Mesodermal cell (in vitro differentiated cells): Measurements from ENCODE around the gene MVD. TPM values are rescaled to one million over a fixed set of nuclear protein-coding genes. Genes with fewer than 3 reads are reported as not detected.

ENCODE experiments used
- H3K27ac ChIP-seq: 2 replicates; pipeline ENCODE4 v1.7.0; 2013; ENCODE audit warnings: mild to moderate bottlenecking, low read depth, low read length, moderate library complexity; ENCODE audit not compliant: severe bottlenecking
- H3K36me3 ChIP-seq: 2 replicates; pipeline ENCODE4 v1.7.1; 2013; ENCODE audit warnings: mild to moderate bottlenecking, low read length, moderate library complexity; ENCODE audit not compliant: control insufficient read depth, insufficient read depth
- H3K4me1 ChIP-seq: one replicate; pipeline ENCODE4 v1.7.1; 2013; ENCODE audit warnings: mild to moderate bottlenecking, low read length; ENCODE audit not compliant: insufficient read depth, control insufficient read depth, poor library complexity, severe bottlenecking
- H3K4me3 ChIP-seq: 2 replicates; pipeline ENCODE4 v1.7.0; 2013; ENCODE audit warnings: low read length, control low read depth, mild to moderate bottlenecking; ENCODE audit not compliant: insufficient read depth, poor library complexity, severe bottlenecking; ENCODE audit errors: extremely low read depth
- H3K9me3 ChIP-seq: 2 replicates; pipeline ENCODE4 v1.7.1; 2013; ENCODE audit warnings: mild to moderate bottlenecking, low read length, moderate library complexity; ENCODE audit not compliant: control insufficient read depth
- WGBS, 2 experiments: methylation state at CpG; one replicate each; pipeline ENCODE4 v1.1.5; 2013; ENCODE audit warnings: missing lambda C conversion rate in 2 of 2; ENCODE audit not compliant: insufficient coverage in 2 of 2; 5-methylcytosine and 5-hydroxymethylcytosine counted together
- polyA plus RNA-seq, 2 experiments: library from polyadenylated mRNA; stranded (reverse); fragments of 50-300 nt; gene quantifications; one replicate each; pipeline ENCODE4 v1.2.3, GENCODE V29; 2013

MVD gene, protein sequence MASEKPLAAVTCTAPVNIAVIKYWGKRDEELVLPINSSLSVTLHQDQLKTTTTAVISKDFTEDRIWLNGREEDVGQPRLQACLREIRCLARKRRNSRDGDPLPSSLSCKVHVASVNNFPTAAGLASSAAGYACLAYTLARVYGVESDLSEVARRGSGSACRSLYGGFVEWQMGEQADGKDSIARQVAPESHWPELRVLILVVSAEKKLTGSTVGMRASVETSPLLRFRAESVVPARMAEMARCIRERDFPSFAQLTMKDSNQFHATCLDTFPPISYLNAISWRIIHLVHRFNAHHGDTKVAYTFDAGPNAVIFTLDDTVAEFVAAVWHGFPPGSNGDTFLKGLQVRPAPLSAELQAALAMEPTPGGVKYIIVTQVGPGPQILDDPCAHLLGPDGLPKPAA
- 130 TPM for polyA plus RNA-seq (2013, experiment 1 of 2)
- 117 TPM for polyA plus RNA-seq (2013, experiment 2 of 2)

DNA sequence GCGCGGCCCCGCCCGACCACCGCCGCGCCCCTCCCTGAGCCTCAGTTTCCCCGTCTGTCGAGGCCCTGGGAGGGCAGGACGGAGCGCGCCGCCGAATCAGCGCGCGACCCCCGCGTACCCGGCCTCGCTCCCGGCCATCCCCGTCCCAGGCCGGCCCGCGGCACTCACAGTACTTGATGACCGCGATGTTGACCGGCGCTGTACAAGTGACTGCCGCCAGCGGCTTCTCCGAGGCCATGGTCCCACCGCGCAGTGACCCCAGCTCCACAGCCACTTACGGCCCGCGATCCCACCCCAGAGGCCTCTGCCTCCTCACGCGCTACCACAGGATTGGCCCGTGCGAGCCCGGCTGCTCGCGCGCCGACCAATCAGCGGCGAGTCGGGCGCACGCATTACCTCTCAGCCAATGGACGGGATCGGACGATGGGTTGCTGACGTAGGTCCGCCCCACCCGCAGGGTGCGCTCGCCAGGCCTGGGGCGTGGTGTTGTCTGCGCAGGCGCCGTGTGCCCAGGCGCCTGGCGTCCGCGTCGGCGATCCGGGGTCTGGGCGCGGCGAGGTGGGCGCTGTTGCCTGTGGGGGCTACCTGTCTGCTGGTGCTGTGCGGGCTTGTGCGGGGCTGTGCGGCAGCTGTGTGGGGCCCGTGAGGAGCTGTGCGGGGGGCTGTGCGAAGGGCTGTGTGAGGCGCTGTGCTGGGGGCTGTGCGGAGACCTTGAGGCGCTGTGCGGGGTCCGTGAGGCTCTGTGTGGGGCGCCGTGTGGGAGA, at the start of gene MVD:
MVD (minus strand) TSS at position 249 of the 764 bp plus-strand sequence; CDS start at position 238, 11 bp downstream.
- Histone ChIP-seq H3K9me3 (no peaks in the 10 kb centered on the region), H3K36me3 (peaks cover 45% of the 10 kb centered on the region), H3K27ac (peak within 1 kb of the TSS; percentile 71), H3K4me1 (peaks cover 13% of the 10 kb centered on the region), H3K4me3 (peak within 1 kb of the TSS; percentile 98)
- 0% methylated on average over 77 to 79 of the region's 88 CpGs for WGBS, 2 experiments

DNA sequence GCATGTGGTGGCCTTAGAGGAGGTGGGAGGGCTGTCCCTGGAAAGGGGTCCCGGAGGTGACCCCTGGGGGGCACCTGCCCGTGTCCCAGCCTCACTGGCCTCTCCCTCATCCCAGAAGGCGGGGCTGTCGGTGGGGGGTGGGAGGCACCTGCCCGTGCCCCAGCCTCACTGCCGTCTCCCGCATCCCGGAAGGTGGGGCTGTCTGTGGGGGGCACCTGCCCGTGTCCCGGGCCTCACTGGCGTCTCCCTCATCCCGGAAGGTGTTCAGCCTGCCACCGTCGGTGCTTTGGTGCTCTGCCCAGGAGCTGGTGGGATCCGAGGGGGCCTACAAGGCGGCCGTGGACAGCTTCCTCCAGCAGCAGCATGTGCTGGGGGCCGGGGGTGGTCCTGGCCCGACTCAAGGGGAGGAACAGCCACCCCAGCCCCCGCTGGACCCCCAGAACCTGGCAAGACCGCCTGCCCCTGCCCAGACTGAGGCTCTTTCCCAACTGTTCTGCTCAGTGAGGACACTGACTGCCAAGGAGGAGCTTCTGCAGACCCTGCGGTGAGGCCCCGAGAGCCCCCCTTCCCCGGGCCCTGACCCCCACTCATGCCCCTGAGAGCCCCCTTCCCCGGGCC, 49.6 kb upstream of the MVD start:
- WGBS, 2 experiments, result 85 to 92% methylated on average over 21 to 22 of the region's 25 CpGs

DNA sequence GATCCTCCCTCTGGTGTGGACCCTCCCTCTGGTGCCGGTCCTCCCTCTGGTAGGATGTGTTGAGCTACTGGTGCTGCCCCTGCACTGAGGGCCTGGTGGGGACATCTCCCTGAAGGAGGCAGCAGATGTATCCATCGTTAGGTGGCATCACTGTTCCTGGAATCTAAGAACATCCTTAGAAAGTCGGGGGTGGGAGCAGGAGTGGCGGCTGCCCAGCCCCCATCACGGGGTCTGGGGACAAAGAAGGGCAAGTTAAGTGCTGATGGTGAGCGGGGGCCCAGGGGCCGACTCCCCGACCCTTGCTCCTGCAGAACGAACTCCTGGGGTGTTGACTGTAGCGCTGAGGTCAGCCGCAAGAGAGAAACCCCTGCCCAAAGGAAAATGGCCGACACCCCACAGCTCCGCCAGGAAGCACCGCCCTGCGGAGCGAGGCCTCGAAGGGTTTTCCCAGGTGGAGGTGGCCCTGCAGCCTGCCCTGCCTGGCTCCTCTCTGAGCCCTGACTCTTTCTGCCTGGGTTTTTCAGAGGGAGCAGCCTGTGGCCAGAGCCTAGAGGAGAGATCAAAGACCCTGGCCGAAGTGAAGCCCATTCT, 49.0 kb upstream of the MVD start:
- Histone ChIP-seq H3K9me3 (no peaks in the 10 kb centered on the region), H3K36me3 (peaks cover 40% of the 10 kb centered on the region), H3K4me1 (peaks cover 5% of the 10 kb centered on the region), H3K27ac (no peak overlapping the region), H3K4me3 (no peak overlapping the region)
- 85 to 92% methylated on average over 16 to 17 of the region's 18 CpGs for WGBS, 2 experiments

More for the DNA sequence above, 49.6 kb upstream of the MVD start:
- Histone ChIP-seq H3K4me1 (peaks cover 2% of the 10 kb centered on the region), H3K36me3 (peaks cover 47% of the 10 kb centered on the region), H3K9me3 (no peaks in the 10 kb centered on the region), H3K27ac (no peak overlapping the region), H3K4me3 (no peak overlapping the region)

DNA sequence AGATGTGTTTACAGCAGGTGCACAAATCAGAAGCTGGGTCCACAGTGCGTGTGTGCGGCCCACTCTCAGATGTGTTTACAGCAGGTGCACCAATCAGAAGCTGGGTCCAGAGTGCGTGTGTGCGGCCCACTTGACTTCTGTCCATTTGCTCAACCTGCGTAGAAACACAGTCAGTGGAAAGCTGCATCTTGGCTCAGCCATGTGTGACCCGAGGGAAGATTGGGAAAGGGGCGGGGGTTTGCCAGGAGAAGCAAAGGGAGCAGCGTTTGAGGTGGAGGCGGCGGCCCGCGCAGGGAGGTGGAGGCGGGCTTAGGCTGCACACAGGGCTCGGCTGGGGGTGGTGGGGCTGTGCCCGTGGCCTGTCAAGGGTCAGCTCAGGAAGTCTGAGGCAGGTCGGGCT, 47.7 kb upstream of the MVD start:
- no peaks in the 10 kb centered on the region for H3K9me3 ChIP-seq
- no peak overlapping the region for H3K27ac ChIP-seq
- peaks cover 5% of the 10 kb centered on the region for H3K4me1 ChIP-seq
- WGBS, 2 experiments, result 88 to 90% methylated on average over 13 to 15 of the region's 16 CpGs
- no peak overlapping the region for H3K4me3 ChIP-seq
- H3K36me3 ChIP-seq, result peaks cover 27% of the 10 kb centered on the region

DNA sequence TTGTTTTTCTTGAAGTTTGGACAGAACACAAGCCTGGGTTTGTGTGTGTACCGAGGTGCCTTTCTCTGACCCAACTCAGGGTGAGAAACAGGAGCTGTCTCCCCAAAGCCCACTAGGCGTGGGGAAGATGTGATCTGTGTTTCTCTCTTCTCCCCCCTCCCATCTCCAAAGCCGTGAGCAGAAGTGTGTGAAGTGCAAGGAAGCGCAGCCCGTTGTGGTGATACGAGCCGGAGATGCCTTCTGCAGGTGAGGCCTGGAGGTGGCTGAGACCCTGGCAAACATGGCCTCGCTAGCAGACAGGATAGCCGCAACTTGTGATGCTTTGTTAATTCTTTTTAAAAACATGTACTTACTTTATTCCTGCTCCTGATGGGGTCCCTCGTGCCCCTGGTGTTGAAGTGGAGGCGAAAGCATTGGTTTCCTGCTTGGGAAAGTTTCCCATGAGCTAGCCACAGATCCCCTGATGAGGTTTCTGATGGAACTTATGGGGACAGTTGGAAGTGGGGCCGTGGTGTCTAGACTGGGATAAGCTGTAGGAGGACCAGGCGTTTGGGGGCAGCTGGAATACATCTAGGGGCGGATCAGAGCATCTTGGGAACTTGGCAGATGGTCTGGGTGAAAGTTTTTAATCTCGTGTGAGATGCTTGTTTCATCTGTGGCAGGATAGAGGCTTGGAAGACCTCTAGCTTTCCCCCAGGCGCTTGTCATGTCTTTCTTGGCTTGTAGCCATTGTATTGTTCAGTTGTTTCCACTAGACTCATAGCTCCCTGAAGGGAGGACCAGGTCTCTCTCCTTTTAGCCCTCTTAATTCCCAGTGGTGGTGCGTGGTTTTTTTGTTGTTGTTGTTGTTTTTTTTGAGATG, 44.3 kb upstream of the MVD start:
- H3K27ac ChIP-seq, result peak overlapping the region; percentile 16
- H3K4me1 ChIP-seq, result peaks cover 25% of the 10 kb centered on the region
- WGBS, 2 experiments, result 54 to 71% methylated on average over 10 to 11 of the region's 17 CpGs

DNA sequence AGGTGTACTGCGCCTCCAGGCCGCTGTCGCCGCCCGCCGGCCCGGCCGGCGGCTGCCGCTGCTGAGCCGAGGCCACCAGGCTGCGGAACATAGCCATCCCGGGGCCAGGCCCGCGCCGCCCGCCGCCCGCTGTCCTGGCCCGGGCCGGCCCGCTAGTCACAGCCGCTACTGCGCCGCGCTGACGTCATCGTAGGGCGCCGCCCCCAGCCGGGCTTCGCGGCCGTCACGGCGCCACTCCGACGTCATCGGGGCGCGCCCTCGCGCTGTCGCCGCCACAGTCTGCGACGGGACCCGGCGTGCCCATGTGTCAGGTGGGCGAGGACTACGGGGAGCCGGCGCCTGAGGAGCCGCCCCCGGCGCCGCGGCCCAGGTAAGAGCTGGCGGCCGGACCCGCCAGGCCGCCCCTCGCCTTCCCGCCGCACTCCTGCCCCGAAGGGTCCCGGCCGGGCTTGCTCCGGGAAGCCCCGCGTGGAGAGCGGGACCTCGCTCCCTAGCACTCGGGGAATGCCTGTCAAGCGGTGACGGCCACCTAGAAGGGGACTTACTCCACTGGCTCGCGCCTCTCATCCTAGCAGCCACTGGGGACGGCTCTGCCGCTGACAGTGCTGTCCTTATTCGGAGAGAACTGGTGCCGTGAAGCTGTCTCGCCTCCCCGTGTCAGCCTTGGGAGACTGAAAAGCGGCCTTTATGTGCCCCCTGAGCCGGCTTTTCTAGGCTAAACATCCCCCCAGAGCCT, 43.5 kb upstream of the MVD start, which contains the start of the genes CTU2 and RNF166:
CTU2 (plus strand) TSS at position 275 of the 736 bp plus-strand sequence; CDS start at position 303, 28 bp downstream.
RNF166 (minus strand) TSS at position 180 of the 736 bp plus-strand sequence; CDS start at position 97, 83 bp downstream.
- Histone ChIP-seq H3K9me3 (no peaks in the 10 kb centered on the region), H3K4me1 (peaks cover 33% of the 10 kb centered on the region), H3K27ac (peak within 1 kb of the TSS; percentile 41), H3K4me3 (peak within 1 kb of the TSS; percentile 95), H3K36me3 (peaks cover 20% of the 10 kb centered on the region)
- 0 to 1% methylated on average over 75 to 85 of the region's 86 CpGs for WGBS, 2 experiments

More for the DNA sequence above, 44.3 kb upstream of the MVD start:
- Histone ChIP-seq H3K4me3 (peak overlapping the region; percentile 95), H3K9me3 (no peaks in the 10 kb centered on the region), H3K36me3 (peaks cover 18% of the 10 kb centered on the region)

DNA sequence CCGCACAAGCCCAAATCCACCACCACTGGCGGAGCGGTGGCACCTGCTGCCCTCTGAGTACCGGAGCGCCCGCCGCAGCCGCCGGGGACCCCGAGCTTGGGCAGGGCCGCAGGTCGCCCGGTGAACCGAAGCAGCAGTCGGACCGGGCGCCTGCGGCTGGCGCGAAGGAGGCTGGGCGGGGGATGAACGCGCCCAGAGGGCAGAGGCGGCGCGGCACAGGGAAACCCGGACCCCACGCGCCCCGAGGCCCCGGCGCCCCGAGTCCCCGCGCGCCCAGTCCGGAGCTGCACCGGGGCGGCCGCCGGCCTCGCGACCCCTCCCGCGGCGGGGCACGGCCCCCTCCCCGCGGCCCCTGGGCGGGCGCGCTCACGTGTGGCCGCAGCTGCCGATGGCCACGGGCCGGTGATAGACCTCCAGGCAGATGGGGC, 42.9 kb upstream of the MVD start:
- H3K4me3 ChIP-seq, result peak overlapping the region; percentile 95
- no peaks in the 10 kb centered on the region for H3K9me3 ChIP-seq
- peak overlapping the region; percentile 41 for H3K27ac ChIP-seq
- peaks cover 21% of the 10 kb centered on the region for H3K36me3 ChIP-seq
- 0 to 3% methylated on average over 15 to 53 of the region's 57 CpGs for WGBS, 2 experiments
- peaks cover 39% of the 10 kb centered on the region for H3K4me1 ChIP-seq

DNA sequence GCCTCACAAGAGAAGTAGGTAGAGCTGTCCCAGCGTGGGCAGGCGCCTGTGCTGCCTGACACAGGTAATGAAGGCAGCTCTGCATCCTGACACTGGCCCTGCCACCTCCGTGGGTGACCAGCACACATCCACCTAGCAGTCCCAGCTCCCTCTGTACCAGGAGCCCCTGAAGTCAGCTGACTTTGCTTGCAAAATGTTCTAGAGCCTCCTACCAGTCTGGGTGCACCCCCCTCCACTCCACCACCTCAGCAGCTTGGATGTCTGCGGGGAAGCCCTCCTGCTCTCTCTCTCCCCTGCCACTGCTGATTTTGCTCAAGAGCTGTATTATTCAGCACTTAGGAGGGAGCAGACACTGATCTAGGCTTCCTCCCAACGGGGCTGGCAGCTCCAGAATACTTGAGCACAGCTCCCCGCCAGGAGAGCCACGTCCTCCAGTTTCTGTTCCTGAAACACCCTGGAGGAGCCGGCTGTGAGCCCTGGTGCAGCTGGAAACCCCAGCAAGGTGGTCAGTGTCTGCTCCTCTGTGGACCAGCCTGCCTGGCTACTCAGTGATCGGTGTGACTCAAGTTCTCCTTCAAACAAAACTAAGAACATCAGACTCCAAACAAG, 42.3 kb upstream of the MVD start:
- Histone ChIP-seq H3K27ac (no peak overlapping the region), H3K4me3 (peak overlapping the region; percentile 95), H3K4me1 (peaks cover 43% of the 10 kb centered on the region), H3K36me3 (peaks cover 23% of the 10 kb centered on the region), H3K9me3 (no peaks in the 10 kb centered on the region)
- WGBS, 2 experiments, result 52 to 55% methylated on average over 9 of the region's 9 CpGs
